ENCODE measurements around the gene PTGR2. TPM values are rescaled to one million over a fixed set of nuclear protein-coding genes. Genes with fewer than 3 reads are reported as not detected.
"Not testable (repeated sequence)": the region's sequence is repeated elsewhere in the genome, so short reads cannot be mapped to it uniquely, and the experiment has no call there.

PTGR2 gene
- total RNA-seq, 1 experiment from 2014 or later, result 10.0 TPM

DNA sequence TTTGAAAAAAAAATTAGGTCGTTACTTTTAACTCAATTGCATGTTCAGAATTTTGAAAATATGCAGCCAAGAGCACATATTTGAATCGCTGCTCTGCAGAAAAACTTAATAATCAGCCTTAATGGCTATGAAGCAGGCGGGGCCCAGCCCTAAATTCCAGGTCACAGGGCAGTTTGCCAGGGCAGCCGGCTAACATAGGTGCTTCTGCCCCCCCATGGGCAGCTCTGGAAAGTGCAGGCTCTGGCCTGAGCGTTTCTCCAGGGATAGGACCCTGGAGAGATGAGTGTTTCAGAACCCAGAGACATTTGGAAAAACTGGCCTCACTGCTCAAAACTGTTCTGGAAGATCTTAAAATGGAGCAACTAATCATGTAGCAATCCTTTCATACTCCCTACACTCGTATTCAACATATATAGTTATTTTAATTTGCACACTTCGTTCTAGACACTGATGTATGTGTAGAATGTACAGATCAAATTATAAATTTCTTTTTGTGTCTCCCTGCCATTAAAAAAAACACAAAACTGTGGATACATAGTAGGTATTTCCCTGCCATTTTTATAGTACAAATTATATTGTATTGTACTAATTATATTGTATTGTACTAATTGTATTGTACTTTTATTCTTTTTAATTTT, 26.0 kb upstream of the PTGR2 start:
- Histone ChIP-seq H3K36me3 (ENCODE audit: insufficient read depth, low read length) (no peaks in the 10 kb centered on the region), H3K27me3 (ENCODE audit: low read length) (no peaks in the 10 kb centered on the region), H3K9me3 (ENCODE audit: low read length) (no peaks in the 10 kb centered on the region), H3K27ac (ENCODE audit: low read length) (no peak overlapping the region), H3K4me3 (ENCODE audit: low read length) (no peak overlapping the region), H3K9me2 (replicated peaks; ENCODE audit: insufficient read depth, low read length) (no peaks in the 10 kb centered on the region), H3K9ac (ENCODE audit: low read length) (no peak overlapping the region), H3K4me1 (ENCODE audit: low read length) (peaks cover 10% of the 10 kb centered on the region), H4K20me1 (ENCODE audit: insufficient read depth, low read depth, low read length) (no peaks in the 10 kb centered on the region), H3K4me2 (ENCODE audit: low read depth, low read length, poor library complexity, severe bottlenecking) (peak overlapping the region; percentile 33), H3K79me2 (ENCODE audit: low read length) (no peaks in the 10 kb centered on the region), H2AFZ (ENCODE audit: low read length) (peak overlapping the region; percentile 89; the same call in 1 of the 2 replicates)
- DNase-seq, result peak; percentile 97

DNA sequence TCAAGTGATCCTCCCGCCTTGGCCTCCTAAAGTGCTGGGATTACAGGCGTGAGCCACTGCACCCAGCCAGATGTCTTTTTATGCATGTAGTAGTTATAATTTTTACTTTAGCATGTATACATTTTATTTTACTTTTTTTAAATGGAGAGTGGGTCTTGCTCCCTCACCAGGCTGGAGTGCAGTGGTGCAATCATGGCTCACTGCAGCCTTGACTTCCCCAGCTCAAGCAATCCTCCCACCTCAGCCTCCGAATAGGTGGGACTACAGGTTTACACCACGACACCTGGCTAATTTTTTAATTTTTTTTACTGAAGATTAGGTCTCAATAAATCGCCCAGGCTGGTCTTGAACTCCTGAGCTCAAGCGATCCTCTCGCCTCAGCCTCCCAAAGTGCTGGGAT, 24.4 kb upstream of the PTGR2 start:
- H3K36me3 ChIP-seq (ENCODE audit: insufficient read depth, low read length); H3K9me3 ChIP-seq (ENCODE audit: low read length); DNase-seq; H3K27me3 ChIP-seq (ENCODE audit: low read length); H2AFZ ChIP-seq (ENCODE audit: low read length); H3K79me2 ChIP-seq (ENCODE audit: low read length); H3K4me3 ChIP-seq (ENCODE audit: low read length); H3K9me2 ChIP-seq (replicated peaks; ENCODE audit: insufficient read depth, low read length); H4K20me1 ChIP-seq (ENCODE audit: insufficient read depth, low read depth, low read length); H3K9ac ChIP-seq (ENCODE audit: low read length); H3K4me2 ChIP-seq (ENCODE audit: low read depth, low read length, poor library complexity, severe bottlenecking); H3K27ac ChIP-seq (ENCODE audit: low read length): not testable (repeated sequence)
- H3K4me1 ChIP-seq (ENCODE audit: low read length), result peaks cover 10% of the 10 kb centered on the region

DNA sequence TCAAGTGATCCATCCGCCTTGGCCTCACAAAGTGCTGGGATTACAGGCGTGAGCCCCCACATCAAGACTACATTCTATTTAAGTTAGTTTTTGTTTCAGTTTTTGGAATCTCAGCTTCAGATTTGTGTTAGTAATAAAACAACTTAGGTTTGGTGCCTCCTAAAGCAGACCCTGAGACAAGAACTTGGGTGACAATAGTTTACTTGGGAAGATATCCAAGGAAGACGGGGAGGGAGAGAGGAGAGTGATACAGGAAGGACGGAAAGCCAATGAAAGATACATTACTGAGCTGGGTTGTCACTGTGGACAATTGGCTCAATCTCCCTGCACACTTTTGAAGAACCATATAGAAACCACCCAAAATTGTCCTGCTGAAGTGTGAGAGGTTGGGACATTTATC, 22.6 kb upstream of the PTGR2 start:
- Histone ChIP-seq H4K20me1 (ENCODE audit: insufficient read depth, low read depth, low read length) (no peaks in the 10 kb centered on the region), H3K79me2 (ENCODE audit: low read length) (no peaks in the 10 kb centered on the region), H3K9ac (ENCODE audit: low read length) (no peak overlapping the region), H2AFZ (ENCODE audit: low read length) (no peak overlapping the region), H3K9me3 (ENCODE audit: low read length) (no peaks in the 10 kb centered on the region), H3K36me3 (ENCODE audit: insufficient read depth, low read length) (no peaks in the 10 kb centered on the region), H3K4me2 (ENCODE audit: low read depth, low read length, poor library complexity, severe bottlenecking) (no peak overlapping the region), H3K9me2 (replicated peaks; ENCODE audit: insufficient read depth, low read length) (no peaks in the 10 kb centered on the region), H3K4me3 (ENCODE audit: low read length) (no peak overlapping the region), H3K27me3 (ENCODE audit: low read length) (no peaks in the 10 kb centered on the region), H3K4me1 (ENCODE audit: low read length) (peaks cover 10% of the 10 kb centered on the region), H3K27ac (ENCODE audit: low read length) (no peak overlapping the region)
- DNase-seq, result no peak

DNA sequence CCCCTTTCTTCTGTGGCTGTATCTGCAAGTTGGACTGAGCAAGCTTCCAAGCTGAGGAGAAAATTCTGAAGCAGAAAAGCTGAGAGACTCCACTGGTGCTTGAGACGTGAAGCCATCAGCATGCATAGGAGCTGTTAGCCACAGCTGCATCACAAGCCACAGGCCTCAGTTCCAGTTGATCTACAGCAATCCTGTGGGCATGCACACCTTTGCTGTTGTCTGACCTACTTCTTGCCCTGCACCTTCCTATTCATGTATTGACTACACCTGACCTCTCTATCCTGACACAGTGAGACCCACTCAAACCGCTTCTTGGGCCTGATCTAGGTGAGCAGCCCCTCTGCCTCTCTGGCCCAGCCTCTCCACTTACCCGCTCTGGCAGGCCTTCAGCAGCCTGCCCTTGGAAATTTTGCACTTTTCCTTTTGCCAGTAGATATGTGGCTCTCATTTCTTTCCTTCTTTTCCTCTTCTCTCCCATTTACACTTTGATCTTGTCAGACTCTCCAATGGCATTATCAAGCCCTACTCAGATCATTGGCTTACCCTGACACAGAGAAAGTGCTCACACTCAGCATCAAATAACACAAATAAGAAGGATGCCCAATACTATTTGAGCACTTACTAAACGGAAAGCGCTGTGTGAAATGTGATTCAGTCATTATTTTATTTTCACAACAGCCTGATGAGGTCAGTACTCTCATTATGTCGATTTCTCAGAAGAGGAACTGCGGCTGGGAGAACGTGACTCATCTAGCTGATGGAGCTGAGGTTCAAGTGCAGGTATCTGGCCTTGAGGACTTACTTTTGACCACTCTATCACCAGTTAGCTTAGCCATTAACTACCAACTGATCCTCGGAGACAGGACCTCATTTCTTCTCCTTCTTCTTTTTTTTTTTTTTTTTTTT, 21.9 kb upstream of the PTGR2 start:
- Histone ChIP-seq H3K4me2 (ENCODE audit: low read depth, low read length, poor library complexity, severe bottlenecking) (no peak overlapping the region), H3K36me3 (ENCODE audit: insufficient read depth, low read length) (no peaks in the 10 kb centered on the region), H3K27ac (ENCODE audit: low read length) (no peak overlapping the region), H2AFZ (ENCODE audit: low read length) (peak overlapping the region; percentile 65), H3K27me3 (ENCODE audit: low read length) (no peaks in the 10 kb centered on the region), H3K79me2 (ENCODE audit: low read length) (no peaks in the 10 kb centered on the region), H3K9ac (ENCODE audit: low read length) (no peak overlapping the region), H3K4me3 (ENCODE audit: low read length) (no peak overlapping the region), H4K20me1 (ENCODE audit: insufficient read depth, low read depth, low read length) (no peaks in the 10 kb centered on the region), H3K9me2 (replicated peaks; ENCODE audit: insufficient read depth, low read length) (no peaks in the 10 kb centered on the region), H3K4me1 (ENCODE audit: low read length) (peaks cover 7% of the 10 kb centered on the region), H3K9me3 (ENCODE audit: low read length) (no peaks in the 10 kb centered on the region)
- peak; percentile 67 for DNase-seq

DNA sequence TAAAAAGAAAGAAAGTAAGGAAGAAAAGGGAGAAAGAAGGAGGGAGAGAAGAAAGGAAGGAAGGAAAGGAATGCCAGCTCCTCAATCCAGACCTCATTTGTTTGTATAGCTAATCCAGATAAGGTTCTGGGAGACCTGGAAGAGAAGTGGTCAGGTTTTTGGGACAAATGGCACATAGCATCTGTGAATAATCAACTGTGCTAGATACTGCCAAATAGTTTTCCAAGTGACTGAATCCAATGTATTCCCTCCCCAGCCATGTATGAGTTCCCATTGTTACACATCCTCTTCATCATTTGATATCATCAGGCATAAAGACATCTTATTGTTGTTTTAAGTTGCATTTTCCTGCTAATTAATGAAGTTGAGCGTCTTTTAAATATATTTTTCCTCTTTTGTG, 18.6 kb upstream of the PTGR2 start:
- Histone ChIP-seq H3K4me1 (ENCODE audit: low read length) (peaks cover 2% of the 10 kb centered on the region; the same call in 1 of the 2 replicates), H3K4me2 (ENCODE audit: low read depth, low read length, poor library complexity, severe bottlenecking) (no peak overlapping the region), H2AFZ (ENCODE audit: low read length) (no peak overlapping the region), H4K20me1 (ENCODE audit: insufficient read depth, low read depth, low read length) (no peaks in the 10 kb centered on the region), H3K9me3 (ENCODE audit: low read length) (no peaks in the 10 kb centered on the region), H3K4me3 (ENCODE audit: low read length) (no peak overlapping the region), H3K9ac (ENCODE audit: low read length) (no peak overlapping the region), H3K27me3 (ENCODE audit: low read length) (no peaks in the 10 kb centered on the region), H3K9me2 (replicated peaks; ENCODE audit: insufficient read depth, low read length) (no peaks in the 10 kb centered on the region), H3K27ac (ENCODE audit: low read length) (no peak overlapping the region), H3K36me3 (ENCODE audit: insufficient read depth, low read length) (no peaks in the 10 kb centered on the region), H3K79me2 (ENCODE audit: low read length) (no peaks in the 10 kb centered on the region)
- DNase-seq, result no peak

DNA sequence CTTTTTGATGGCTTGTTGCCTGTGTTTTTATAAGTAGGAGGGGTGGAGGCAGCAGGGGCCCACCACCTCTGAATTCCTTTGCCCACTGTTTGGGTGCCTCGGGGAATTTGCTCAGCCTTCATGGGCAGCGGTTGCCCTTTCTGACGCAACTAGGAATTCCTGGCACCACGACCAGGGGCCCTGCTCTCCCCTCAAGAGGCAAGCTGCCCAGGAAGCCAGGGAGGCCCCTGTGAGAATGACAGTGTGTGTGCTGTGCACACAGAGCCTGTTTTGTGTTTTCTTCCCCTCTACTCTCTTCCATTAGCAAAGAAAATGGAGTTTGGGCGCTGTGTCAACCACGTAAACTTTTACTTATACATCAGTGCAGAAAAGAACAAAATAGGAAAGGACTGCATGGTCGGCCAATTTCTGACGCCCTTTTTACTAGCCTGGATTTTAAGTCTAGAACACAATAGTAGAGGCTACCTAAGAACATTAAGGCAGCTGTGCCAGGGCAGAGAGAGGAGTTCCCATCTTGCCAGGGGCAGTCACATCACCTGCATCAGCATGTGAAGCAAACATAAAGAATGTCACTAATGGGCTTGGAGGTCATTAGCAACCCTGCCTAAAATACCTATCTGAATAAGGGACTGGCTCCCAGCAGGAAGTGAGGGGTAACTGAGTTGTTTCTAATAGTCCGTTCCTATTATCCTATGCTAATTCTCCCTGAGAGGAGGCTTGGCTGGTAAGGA, 17.9 kb upstream of the PTGR2 start:
- Histone ChIP-seq H3K79me2 (ENCODE audit: low read length) (no peaks in the 10 kb centered on the region), H3K9me2 (replicated peaks; ENCODE audit: insufficient read depth, low read length) (no peaks in the 10 kb centered on the region), H3K36me3 (ENCODE audit: insufficient read depth, low read length) (no peaks in the 10 kb centered on the region), H2AFZ (ENCODE audit: low read length) (peak overlapping the region; percentile 2; the same call in 1 of the 2 replicates), H3K27me3 (ENCODE audit: low read length) (no peaks in the 10 kb centered on the region), H3K9ac (ENCODE audit: low read length) (no peak overlapping the region), H3K27ac (ENCODE audit: low read length) (no peak overlapping the region), H4K20me1 (ENCODE audit: insufficient read depth, low read depth, low read length) (no peaks in the 10 kb centered on the region), H3K4me1 (ENCODE audit: low read length) (peaks cover 2% of the 10 kb centered on the region; the same call in 1 of the 2 replicates), H3K9me3 (ENCODE audit: low read length) (no peaks in the 10 kb centered on the region), H3K4me3 (ENCODE audit: low read length) (no peak overlapping the region), H3K4me2 (ENCODE audit: low read depth, low read length, poor library complexity, severe bottlenecking) (no peak overlapping the region)
- DNase-seq, result no peak

DNA sequence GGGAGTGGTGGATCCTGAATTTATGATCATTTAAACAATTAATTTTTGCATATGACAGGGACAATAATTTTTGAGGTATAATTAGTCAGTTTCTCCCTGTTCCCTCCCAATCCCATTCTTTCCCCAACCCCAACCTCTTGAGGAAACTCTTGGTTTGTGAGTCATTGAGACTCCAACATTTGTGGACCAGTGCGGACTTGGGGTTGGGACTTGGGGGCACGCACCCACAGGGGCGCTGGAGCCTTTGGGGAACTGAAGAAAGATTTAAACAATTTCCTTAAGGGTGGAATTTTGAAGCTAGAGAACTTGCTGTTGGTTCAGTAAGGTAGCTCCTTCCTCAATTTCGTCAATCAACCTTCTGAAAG, 17.4 kb upstream of the PTGR2 start:
- Histone ChIP-seq H3K9ac (ENCODE audit: low read length) (no peak overlapping the region), H3K4me3 (ENCODE audit: low read length) (no peak overlapping the region), H2AFZ (ENCODE audit: low read length) (no peak overlapping the region), H3K36me3 (ENCODE audit: insufficient read depth, low read length) (no peaks in the 10 kb centered on the region), H3K9me2 (replicated peaks; ENCODE audit: insufficient read depth, low read length) (no peaks in the 10 kb centered on the region), H3K27me3 (ENCODE audit: low read length) (no peaks in the 10 kb centered on the region), H3K9me3 (ENCODE audit: low read length) (no peaks in the 10 kb centered on the region), H4K20me1 (ENCODE audit: insufficient read depth, low read depth, low read length) (no peaks in the 10 kb centered on the region), H3K79me2 (ENCODE audit: low read length) (no peaks in the 10 kb centered on the region), H3K4me1 (ENCODE audit: low read length) (peaks cover 2% of the 10 kb centered on the region; the same call in 1 of the 2 replicates), H3K27ac (ENCODE audit: low read length) (no peak overlapping the region), H3K4me2 (ENCODE audit: low read depth, low read length, poor library complexity, severe bottlenecking) (no peak overlapping the region)
- no peak for DNase-seq

Measured in Karpas-422 (cell line).